SH-SY5Y (cell line): Measurements from ENCODE around the gene ACOX3.

ENCODE experiments used
- GATA2 ChIP-seq: IDR thresholded peaks from 2 replicates; pipeline ENCODE4 v1.6.1; 2011; ENCODE audit warnings: mild to moderate bottlenecking, low read depth, low read length
- GATA3 ChIP-seq: IDR thresholded peaks from 2 replicates; pipeline ENCODE4 v1.6.1; 2011; ENCODE audit warnings: low read depth, mild to moderate bottlenecking, low read length, moderate library complexity

DNA sequence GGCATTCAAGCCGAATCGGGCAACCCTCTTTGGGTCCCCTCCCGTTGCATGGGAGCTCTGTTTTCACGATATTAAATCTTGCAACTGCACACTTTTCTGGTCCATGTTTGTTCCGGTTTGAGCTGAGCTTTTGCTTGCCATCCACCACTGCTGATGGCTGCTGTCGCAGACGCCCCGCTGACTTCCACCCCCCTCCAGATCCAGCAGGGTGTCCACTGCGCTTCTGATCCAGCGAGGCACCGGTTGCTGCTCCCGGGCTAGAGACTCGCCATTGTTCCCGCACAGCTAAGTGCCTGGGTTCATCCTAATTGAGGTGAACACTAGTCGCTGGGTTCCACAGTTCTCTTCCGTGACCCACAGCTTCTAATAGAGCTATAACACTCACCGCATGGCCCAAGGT, 13.3 kb downstream of the ACOX3 start:
- TF ChIP-seq GATA2 = no peak
- TF ChIP-seq GATA3 = no peak
